GM18505 (cell line): ENCODE data around the gene PLCB2.

Experiments
- ATAC-seq: cut with Tn5 transposase; IDR thresholded peaks from one replicate; pipeline ENCODE4 v1.9.1; 2021; ENCODE audit not compliant: unreplicated experiment
- POLR2A ChIP-seq: IDR thresholded peaks from 4 replicates; pipeline ENCODE4 v1.6.1; 2011; ENCODE audit warnings: borderline replicate concordance; ENCODE audit not compliant: insufficient read depth, insufficient read length; ENCODE audit errors: extremely low read depth

Gene PLCB2

DNA sequence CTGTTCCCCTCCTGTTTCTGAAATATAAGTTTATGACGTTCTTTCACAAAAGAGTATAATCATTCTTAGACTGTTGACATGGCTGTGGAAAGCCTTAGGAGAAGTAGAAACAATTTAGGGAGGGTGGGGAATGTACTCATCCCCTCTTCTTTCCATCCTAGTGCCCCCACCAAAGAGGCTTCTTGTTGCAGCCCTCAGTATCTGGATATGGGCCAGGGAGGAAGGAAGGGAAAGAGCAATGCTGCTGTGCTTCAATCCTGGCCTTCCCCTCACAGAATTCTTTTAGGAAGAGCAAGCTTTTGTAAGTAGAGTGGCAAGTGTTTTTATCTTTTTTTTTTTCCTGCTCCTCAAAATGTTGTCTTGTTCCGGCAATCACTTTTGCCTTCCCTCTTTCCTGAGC, 17.5 kb upstream of the PLCB2 start:
- no peak for ATAC-seq
- TF ChIP-seq POLR2A = no peak

DNA sequence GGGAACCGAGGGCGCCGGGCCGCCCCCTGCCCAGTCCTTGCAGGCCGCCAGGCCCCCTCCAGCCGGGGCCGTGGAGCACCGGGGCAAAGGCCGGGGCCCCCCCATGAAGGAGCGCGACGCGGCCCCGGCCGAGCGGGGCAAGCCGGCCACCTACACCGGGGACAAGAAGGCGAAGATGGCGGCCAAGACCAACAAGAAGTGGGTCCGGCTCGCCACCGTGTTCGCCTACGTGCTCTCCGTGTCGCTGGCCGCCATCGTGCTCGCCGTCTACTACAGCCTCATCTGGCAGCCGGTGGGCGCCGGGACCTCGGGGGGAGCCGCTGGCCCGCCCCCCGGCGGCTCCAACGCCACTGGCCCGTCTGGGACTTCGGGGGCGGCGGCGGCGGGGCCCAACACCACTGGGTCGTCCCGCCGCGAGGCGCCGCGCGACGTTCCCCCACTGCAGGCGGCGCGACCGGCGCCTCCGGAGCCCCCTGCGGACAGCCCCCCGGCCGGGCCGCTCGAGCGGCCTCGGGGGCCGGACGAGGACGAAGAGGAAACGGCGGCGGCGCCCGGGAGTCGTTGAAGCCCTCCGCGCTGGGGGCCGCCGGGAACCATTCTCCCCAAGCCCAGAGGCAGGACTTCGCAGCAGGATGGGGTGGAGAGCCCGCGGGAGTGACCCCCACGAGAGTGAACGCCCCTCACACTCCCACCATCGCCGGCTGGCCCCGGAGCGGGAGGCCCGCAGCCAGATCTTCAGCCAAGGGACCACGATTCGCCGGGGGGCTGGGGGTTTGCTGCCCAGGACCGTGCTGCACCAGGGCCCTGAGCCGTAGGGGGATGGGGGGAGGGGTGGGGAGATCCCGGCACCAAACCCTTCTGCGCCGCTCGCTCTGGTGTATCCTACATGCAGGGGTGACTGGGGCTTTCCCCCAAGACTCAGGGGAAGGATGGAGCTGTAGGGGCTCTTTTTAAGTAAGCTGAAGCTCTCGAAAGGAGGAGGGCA, 16.5 kb upstream of the PLCB2 start:
- TF ChIP-seq POLR2A = no peak
- ATAC-seq = peak; percentile 6

DNA sequence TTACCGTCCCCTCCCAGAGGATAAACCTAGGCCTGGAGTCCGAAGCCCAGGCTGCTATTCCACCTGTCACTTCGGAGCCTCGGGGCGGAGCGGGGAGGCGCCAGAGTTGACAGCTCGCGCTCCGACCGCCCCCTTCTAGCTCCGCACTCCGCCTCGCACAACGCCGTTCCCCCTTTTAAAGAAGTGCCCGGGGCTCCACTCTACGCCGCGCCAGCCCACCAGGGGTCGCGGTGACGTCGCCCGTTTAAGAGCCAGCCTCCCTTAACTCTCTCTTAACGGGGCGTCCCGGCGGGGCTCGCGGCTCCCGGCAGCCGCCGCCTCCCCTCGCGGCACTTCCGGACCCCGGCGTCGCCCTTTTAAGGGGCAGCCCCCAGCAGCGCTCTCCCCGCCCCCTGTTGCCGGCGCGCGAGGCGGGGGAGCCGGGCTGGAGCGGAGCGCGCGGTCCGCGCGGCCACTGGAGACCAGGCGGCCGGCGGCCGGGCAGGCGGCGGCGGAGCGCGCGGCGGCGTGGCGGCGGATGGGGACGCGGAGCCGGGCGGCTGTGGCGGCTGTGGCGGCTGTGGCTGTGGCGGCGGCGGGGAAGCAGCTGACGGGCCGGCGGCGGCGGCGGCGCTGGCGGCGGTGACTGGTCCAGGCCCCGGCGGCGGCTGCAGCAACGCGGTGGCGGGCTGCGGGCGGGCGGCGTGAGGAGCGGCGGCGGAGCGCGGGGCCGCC, 15.7 kb upstream of the PLCB2 start, which contains the start of gene INAFM2:
Gene INAFM2, plus strand, starts transcription at position 454 of the 714 bp plus-strand sequence. CDS start 364 bp downstream, outside the sequence.
- ATAC-seq = peak; percentile 83
- no peak for TF ChIP-seq POLR2A

DNA sequence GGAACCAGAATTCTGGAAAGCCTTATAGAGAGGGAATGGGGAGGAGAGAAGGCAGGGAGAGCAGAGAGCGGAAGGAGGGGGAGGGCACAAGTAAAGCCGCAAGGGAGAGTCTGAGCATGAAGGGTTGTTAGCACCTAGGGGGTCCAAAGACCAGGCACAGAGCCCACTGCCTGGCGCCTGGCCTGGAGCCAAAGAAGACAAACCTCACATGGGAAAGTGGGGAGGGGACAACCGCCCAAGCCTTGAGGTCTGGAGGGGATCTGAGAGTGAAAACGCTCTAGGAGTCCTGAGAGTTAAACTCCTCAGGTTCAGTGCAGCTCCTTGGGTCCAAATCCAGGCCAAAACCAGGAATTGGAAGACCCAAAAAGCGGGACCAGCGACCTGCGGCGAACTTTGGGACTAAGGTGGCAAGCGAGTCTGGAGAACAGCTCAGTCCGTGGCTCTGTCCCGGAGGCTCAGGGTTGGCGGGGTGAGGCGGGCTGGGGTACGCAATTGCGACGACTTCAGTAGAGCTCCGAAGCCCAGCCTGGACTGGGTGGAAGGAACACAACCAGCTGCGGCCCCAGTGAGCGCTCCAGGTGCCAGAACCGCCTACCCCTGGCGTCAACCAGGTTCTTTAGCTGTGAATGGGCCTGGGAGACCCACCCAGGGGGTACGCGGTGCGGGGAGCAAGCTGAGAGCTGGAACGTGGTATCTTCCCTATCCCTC, 14.9 kb upstream of the PLCB2 start:
- ATAC-seq = no peak
- no peak for TF ChIP-seq POLR2A

DNA sequence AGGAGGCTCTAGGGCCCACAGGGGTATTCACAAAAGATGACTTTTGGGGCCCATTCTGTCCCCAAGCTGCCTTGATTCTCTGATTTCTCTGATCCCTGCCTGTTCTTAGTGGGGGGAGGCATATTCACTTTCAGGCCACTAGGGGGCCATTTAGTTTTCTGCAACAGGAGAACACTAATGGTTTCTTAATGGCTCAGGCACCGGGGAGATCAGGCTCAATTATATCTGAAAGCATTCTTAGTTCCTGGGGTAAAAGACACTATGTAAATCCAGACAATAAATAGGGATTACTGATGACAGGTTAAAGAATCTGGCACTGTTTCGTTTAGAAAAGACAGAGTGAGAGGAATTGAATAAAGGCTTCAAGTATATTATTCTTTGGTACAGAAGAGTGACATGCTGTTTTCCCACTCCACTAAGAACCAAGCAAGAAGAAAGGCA, 13.2 kb upstream of the PLCB2 start:
- no peak for TF ChIP-seq POLR2A
- no peak for ATAC-seq

DNA sequence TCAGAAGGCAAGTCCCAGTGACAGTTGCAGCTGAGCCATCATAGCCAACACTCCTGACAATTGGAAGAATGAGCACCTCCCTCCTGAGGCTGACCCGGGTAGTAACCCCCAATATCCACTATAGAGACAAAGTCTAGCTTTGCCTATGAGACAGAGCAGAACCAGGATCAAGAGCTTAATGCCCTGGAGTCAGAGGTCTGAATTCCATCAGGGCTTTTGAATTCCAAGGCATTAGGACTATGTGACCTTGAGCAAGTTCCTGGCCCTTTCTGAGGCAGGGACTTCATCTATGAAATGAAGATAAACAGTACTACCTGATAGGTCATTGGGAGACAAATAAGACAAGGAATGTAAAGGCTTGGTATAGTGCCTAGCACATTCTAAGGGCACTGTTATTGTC, 12.7 kb upstream of the PLCB2 start:
- ATAC-seq = no peak
- TF ChIP-seq POLR2A = no peak

DNA sequence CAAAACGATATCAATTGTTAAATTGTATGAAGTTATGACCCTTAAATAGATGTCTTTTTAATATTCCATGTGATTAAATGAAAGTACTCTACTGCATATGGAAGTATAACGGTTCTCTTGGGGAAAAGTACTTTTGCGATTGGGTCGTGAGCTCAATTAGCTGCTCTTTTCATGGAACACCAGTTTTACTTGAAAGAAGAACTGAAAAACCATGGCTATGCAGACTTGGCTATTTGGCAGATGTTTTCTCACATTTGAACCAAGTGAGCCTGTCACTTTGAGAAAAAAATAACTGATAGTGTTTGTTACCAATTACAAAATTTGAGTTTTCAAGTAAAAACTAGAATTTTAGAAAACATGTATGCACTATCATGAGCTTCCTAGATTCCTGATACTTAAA, 9.8 kb upstream of the PLCB2 start:
- ATAC-seq = no peak
- TF ChIP-seq POLR2A = no peak

DNA sequence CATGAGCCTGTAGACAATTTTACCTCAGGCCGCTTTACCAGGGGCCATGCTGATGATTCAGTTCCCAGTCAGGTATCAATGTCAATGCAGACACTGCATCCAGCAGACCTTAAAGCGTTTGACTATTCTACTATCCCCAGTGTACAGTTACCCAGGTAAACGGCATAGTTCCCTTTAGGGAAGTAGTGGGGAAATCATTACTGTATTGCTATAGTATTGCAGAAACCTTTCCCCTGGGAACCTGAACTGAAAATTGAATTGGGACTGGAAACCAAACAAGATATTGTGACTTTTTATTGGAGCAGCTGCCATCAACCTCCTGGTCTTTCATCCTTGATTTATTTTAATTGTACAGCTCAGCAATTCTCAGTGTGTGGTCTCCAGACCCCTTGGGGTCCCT, 9.2 kb upstream of the PLCB2 start:
- ATAC-seq = no peak

DNA sequence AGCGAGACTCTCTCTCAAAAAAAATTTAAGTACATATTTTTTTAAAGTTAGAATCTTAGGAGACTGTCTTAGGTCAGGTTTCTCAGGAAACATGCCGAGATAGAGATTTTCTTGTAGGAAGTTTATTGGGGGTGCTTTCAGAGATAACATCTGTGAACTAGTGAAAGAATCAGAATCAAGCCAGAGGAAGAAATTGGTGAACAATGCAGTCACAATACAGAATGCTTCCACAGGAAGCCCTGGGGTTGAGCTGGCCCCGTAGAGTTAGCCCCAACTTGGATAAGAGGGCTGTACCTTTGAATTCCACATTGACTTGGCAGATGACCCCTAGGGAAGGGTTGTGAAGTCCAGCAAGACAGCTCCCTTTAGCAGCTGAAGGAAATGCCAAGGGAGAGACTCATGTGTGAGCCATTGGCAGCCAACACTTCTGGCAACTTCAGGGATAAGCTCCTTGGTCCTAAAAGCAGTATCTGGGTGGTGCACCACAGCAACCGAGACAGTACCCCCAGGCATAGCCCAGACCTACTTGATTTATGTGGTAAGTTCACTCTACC, 7.1 kb upstream of the PLCB2 start:
- no peak for ATAC-seq
- no peak for TF ChIP-seq POLR2A

More for the DNA sequence above, 9.2 kb upstream of the PLCB2 start:
- TF ChIP-seq POLR2A = no peak

DNA sequence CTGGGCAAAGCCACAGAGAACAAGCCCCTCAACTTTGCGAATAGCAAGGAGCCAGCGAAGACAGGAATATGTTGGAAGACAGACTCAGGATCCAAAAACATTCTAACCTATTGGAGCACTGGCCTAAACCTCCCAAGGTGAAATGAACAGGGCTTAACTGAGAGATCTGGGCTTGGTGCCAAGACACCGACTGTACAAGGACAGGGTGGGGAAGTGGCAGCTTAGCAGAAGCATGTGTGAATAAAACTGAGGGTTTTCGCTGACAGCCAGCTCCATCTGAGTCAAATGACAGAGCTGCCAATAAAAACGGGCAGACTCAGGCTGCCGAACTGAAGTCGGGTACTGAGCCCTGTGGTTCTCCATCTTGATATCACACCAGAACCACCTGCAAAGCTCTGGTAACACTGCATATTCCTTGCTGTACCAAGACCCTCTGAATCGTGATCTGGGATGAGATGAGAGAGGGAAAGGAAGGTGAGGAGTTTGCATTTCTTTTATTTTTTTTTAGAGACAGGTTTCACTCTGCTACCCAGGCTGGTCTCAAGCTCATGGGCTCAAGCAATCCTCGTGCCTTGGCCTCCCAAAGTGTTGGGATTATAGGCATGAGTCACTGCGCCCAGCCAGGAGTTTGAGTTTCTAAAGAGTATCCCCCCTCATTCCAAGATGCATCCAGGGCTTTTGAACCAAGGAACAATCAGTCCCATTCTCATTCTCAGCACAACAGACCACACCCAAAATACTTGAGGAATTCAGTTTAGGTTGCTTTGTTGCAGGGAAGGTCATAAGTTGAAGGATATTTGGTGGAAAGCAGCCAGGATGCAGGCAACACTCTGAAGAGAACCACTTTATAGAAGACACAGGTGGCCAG, 6.0 kb upstream of the PLCB2 start:
- TF ChIP-seq POLR2A = no peak
- no peak for ATAC-seq

DNA sequence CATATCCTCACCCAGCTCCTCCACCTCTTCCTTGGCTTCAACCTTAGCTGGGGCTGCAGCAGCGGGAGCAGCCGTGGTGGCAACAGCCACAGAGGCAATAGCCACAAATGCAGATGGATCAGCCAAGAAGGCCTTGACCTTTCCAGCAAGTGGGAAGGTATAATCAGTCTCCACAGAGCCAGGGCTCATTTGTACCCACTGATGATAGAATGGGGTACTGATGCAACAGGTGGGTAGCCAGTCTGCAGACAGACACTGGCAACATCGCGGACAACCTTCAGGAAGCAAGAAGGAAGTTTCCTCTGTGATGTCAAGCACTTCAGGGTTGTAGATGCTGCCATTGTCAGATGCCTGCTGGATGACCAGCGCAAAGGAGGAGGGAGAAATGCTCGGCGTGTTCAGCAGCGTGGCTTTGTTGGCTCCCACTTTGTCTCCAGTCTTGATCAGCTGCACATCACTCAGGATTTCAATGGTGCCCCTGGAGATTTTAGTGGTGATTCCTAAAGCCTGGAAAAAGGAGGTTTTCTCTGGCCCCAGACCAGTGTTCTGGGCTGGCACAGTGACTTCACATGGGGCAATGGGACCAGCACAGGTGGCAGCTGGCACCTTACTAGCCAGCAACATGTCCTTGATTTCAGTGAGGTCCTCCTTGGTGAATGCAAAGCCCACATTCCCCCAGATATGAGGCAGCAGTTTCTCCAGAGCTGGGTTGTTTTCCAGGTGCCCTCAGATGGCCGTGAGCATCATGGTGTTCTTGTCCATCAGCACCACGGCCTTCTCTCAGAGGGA, 4.8 kb upstream of the PLCB2 start:
- TF ChIP-seq POLR2A = no peak
- no peak for ATAC-seq

DNA sequence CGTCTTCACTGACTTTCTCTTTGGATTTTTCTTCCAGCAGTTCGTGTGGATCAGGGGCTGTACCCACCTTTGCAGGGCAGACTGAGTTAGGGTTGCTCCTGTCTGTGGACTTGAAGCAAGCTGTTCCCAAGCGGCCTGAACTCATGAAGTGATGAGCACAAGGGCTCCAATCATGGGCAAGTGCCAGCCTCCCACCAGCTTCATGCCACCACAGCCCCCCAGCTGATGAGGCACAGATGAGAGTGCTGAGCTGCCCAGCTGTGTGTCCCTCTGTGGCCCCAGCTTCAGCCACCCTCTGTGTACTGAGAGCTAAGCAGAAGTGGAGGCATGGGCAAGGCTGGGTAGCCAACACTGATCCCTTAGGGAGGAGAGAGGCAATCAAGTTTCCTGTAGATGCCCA, 3.3 kb upstream of the PLCB2 start:
- no peak for ATAC-seq

More for the DNA sequence above, 3.3 kb upstream of the PLCB2 start:
- TF ChIP-seq POLR2A = no peak
